Transverse colon (tissue), 4 donors: ENCODE measurements around the gene TLK2.
"Not testable (repeated sequence)": the region's sequence is repeated elsewhere in the genome, so short reads cannot be mapped to it uniquely, and the experiment has no call there.

ENCODE experiments used
- CTCF ChIP-seq, 5 experiments: fragments of 200-600 bp in 3 of 5; fragments of 450-650 bp in 2 of 5; sonication (generic) in 3 of 5; IDR thresholded peaks; 1 replicate in 2 of 5; 2 replicates in 3 of 5; pipeline ENCODE4 v1.5.1; 2016 to 2017; ENCODE audit warnings: antibody characterized with exemption in 5 of 5, inconsistent platforms in 3 of 5, mild to moderate bottlenecking in 2 of 5, moderate library complexity in 1 of 5
- POLR2A ChIP-seq: fragments of 450-650 bp; IDR thresholded peaks from one replicate; pipeline ENCODE4 v1.6.1; 2016; ENCODE audit warnings: antibody characterized with exemption, mild to moderate bottlenecking, moderate library complexity
- POLR2AphosphoS5 ChIP-seq, 3 donors: sonication (generic); formaldehyde crosslinking; IDR thresholded peaks; one replicate each; pipeline ENCODE4 v1.6.1; 2016; ENCODE audit warnings: antibody characterized with exemption in 3 of 3

GRCh38 chr17:62464422-62464821 lies 14.2 kb upstream of the TLK2 start:
- not testable (repeated sequence) for TF ChIP-seq CTCF (IDR thresholded peaks at IDR 0.05); POLR2A; POLR2AphosphoS5 (IDR thresholded peaks at IDR 0.05)
